Neutrophil (primary cell): ENCODE data around the gene XRCC4.

ENCODE experiments used
- H3K27ac ChIP-seq: fragments of 200-600 bp; sonication (generic); 2 replicates; pipeline ENCODE4 v1.5.1; 2016; ENCODE audit warnings: mild to moderate bottlenecking, moderate library complexity
- H3K27me3 ChIP-seq: fragments of 200-600 bp; sonication (generic); 2 replicates; pipeline ENCODE4 v1.6.0; 2016; ENCODE audit warnings: mild to moderate bottlenecking
- H3K36me3 ChIP-seq: fragments of 200-600 bp; sonication (generic); 2 replicates; pipeline ENCODE4 v1.5.1; 2017
- H3K4me1 ChIP-seq, 2 experiments: fragments of 200-600 bp in 1 of 2; sonication (generic) in 1 of 2; 1 replicate in 1 of 2; 2 replicates in 1 of 2; pipeline versions ENCODE4 v1.5.1 to v1.6.1; 2013 to 2016; ENCODE audit warnings: low read depth in 1 of 2, low read length in 1 of 2, mild to moderate bottlenecking in 1 of 2, moderate library complexity in 1 of 2; ENCODE audit not compliant: control insufficient read depth in 1 of 2, insufficient read depth in 1 of 2
- H3K4me3 ChIP-seq, 2 experiments: fragments of 200-600 bp in 1 of 2; sonication (generic) in 1 of 2; 1 replicate in 1 of 2; 2 replicates in 1 of 2; pipeline ENCODE4 v1.5.1; 2013 to 2016; ENCODE audit warnings: low read depth in 1 of 2, low read length in 1 of 2, mild to moderate bottlenecking in 1 of 2, moderate library complexity in 1 of 2
- H3K9me3 ChIP-seq: fragments of 200-600 bp; sonication (generic); 2 replicates; pipeline ENCODE4 v1.5.1; 2016
- TF ChIP-seq, protein P1 (sequence below): fragments of 200-600 bp; sonication (generic); IDR thresholded peaks from 2 replicates; pipeline ENCODE4 v1.5.1; 2016; ENCODE audit warnings: antibody characterized with exemption

XRCC4 gene

DNA sequence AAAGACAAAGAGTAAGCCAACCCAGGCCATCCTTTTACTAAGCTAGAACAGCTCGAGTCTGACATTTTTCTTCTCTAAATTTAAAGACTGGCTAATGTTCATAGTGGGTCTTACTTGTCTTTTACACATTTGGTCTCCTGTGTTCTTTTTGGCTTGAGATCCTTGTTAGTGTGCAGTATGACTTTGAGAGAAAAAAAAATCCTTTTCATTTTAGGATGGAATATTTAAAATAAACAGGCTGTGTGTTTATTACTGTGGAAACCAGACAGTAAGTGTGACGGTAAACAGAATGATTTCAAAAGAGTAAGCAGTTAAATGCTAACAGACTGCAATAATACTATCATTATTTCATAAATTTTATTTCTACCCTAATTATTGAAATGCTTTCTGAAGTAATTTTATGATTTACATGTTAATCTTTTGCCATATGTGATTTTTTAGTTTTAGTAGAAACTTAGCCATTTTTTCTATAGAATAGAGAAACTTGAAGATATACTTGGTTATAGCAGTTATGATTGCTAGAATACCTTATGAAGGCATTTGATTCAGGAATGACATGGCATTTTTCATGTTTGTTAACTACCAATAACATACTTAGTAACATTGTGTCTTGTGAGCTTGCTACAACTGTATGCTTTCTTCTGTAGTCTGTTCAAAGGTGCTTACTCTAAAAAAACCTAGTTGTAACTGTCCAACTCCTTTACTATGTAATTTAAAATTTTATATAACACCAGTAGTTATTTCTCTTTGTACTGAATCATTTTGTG lies 92.4 kb downstream of the XRCC4 start:
- H3K27ac ChIP-seq, result no peak overlapping the region
- H3K4me1 ChIP-seq, result no peaks in the 10 kb centered on the region
- H3K36me3 ChIP-seq, result no peaks in the 10 kb centered on the region
- H3K4me3 ChIP-seq, result no peak overlapping the region
- no peaks in the 10 kb centered on the region for H3K9me3 ChIP-seq
- TF ChIP-seq, protein P1, sequence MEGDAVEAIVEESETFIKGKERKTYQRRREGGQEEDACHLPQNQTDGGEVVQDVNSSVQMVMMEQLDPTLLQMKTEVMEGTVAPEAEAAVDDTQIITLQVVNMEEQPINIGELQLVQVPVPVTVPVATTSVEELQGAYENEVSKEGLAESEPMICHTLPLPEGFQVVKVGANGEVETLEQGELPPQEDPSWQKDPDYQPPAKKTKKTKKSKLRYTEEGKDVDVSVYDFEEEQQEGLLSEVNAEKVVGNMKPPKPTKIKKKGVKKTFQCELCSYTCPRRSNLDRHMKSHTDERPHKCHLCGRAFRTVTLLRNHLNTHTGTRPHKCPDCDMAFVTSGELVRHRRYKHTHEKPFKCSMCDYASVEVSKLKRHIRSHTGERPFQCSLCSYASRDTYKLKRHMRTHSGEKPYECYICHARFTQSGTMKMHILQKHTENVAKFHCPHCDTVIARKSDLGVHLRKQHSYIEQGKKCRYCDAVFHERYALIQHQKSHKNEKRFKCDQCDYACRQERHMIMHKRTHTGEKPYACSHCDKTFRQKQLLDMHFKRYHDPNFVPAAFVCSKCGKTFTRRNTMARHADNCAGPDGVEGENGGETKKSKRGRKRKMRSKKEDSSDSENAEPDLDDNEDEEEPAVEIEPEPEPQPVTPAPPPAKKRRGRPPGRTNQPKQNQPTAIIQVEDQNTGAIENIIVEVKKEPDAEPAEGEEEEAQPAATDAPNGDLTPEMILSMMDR, result no peak
- no peaks in the 10 kb centered on the region for H3K27me3 ChIP-seq

DNA sequence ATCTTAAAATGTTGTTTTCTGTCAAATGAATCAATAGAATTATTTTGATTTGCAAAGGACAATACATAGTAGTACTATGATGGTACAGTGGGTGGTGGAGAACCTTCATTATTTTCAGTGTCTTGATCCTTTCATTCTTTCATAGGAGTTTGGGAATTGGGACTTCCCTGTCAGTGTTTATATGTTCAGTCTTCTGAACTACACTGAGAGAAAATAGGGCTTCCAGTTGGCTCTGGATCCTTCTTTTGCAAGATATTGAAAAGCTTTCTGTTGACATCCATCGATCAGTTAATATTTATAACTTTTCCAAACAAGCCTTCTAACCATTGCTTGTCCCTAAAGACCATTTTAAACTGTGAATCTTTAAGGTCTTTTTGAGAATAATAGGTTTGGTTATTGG lies 94.7 kb downstream of the XRCC4 start:
- Histone ChIP-seq H3K27me3 (no peaks in the 10 kb centered on the region), H3K27ac (no peak overlapping the region), H3K4me3 (no peak overlapping the region), H3K36me3 (no peaks in the 10 kb centered on the region), H3K9me3 (no peaks in the 10 kb centered on the region), H3K4me1 (no peaks in the 10 kb centered on the region)
- TF ChIP-seq, protein P1, result no peak

DNA sequence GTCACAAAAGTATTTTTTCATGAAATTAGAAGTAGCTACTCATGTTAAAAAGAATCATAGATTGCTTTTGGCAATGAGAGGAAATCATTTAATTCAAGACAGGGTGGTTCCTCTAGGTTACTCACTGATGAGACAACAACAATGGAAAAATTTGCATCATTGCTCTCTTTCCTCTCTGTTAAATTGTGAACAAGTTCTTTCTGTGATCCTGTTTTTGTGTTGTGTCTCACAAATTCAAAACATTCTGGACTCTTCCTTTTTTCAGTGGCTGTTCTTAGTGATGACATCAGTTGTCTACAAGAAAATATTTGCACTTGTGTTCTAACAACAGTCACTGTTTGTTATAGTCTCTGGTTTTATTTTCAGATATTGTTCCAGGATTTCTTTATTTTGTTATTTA lies 95.3 kb downstream of the XRCC4 start:
- no peaks in the 10 kb centered on the region for H3K27me3 ChIP-seq
- H3K9me3 ChIP-seq, result no peaks in the 10 kb centered on the region
- TF ChIP-seq, protein P1, result no peak
- H3K36me3 ChIP-seq, result no peaks in the 10 kb centered on the region
- no peaks in the 10 kb centered on the region for H3K4me1 ChIP-seq
- no peak overlapping the region for H3K4me3 ChIP-seq
- no peak overlapping the region for H3K27ac ChIP-seq

DNA sequence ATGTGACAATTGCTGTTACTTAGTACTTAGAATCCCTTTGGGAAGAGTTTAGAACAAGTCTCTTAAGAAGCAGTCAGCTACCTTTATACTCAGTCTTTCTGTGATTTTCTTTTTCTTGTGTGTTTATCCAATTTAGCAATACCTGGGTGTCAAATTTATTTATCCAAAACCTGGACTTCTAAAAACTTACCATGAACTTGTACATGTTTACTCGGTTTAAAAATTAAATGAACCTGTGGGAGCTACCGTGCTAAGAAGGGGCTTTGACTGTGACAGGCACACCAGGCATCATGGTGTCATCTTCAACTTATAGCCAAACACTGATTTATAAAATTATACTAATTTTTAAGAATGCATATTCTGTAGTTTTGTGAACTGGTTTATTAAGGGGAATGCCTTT lies 96.5 kb downstream of the XRCC4 start:
- H3K4me3 ChIP-seq, result no peak overlapping the region
- TF ChIP-seq, protein P1, result no peak
- H3K4me1 ChIP-seq, result no peaks in the 10 kb centered on the region
- H3K9me3 ChIP-seq, result no peaks in the 10 kb centered on the region
- H3K36me3 ChIP-seq, result no peaks in the 10 kb centered on the region
- no peak overlapping the region for H3K27ac ChIP-seq
- no peaks in the 10 kb centered on the region for H3K27me3 ChIP-seq

DNA sequence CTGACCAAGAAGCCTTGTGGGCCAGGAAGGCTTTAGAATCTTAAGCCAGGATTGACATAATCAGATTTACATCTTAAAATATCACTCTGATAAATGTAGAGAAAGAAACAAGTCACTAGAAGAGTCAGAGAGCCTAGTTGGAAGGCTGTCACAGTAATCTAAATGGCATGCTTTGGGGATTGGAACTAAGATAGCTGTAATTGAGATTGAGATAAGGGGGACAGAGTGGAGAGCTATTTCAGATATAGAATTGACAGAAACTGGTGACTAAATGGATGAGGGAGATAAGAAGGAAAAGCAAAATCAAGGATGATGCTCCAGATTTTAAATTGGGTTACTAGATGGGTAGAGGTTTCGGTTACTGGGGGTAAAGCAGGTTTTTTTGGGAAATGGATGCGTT lies 100.5 kb downstream of the XRCC4 start:
- Histone ChIP-seq H3K4me3 (no peak overlapping the region), H3K4me1 (no peaks in the 10 kb centered on the region), H3K27me3 (no peaks in the 10 kb centered on the region), H3K36me3 (no peaks in the 10 kb centered on the region), H3K27ac (no peak overlapping the region), H3K9me3 (no peaks in the 10 kb centered on the region)
- TF ChIP-seq, protein P1, result no peak
